Liver (tissue), 9 donors: ENCODE measurements around the gene HECTD2. TPM values are rescaled to one million over a fixed set of nuclear protein-coding genes. Genes with fewer than 3 reads are reported as not detected.

Experiments
- DNase-seq: peaks from one replicate; pipeline ENCODE4 v3.0.0-alpha.2; 2017; ENCODE audit warnings: low spot score
- H3K27ac ChIP-seq, 2 donors: one replicate each; pipeline ENCODE4 v1.7.0; 2013; ENCODE audit warnings: inconsistent platforms in 2 of 2, low read length in 2 of 2, control low read depth in 1 of 2, low read depth in 1 of 2, mild to moderate bottlenecking in 1 of 2
- H3K27me3 ChIP-seq, 4 donors: one replicate each; pipeline versions ENCODE4 v1.6.1 to v1.7.0; 2013; ENCODE audit warnings: low read length in 3 of 4, inconsistent platforms in 1 of 4, mild to moderate bottlenecking in 1 of 4, moderate library complexity in 1 of 4; ENCODE audit not compliant: control insufficient read depth in 4 of 4, insufficient read depth in 4 of 4
- H3K36me3 ChIP-seq, 4 donors: one replicate each; pipeline versions ENCODE4 v1.6.1 to v1.7.0; 2013; ENCODE audit warnings: low read length in 3 of 4, mild to moderate bottlenecking in 3 of 4, low read depth in 1 of 4, moderate library complexity in 1 of 4; ENCODE audit not compliant: control insufficient read depth in 4 of 4, insufficient read depth in 3 of 4
- H3K4me1 ChIP-seq, 4 donors: one replicate each; pipeline versions ENCODE4 v1.6.1 to v1.7.0; 2013; ENCODE audit warnings: low read length in 3 of 4, mild to moderate bottlenecking in 3 of 4, moderate library complexity in 1 of 4; ENCODE audit not compliant: control insufficient read depth in 4 of 4, insufficient read depth in 4 of 4
- H3K4me3 ChIP-seq, 3 donors: one replicate each; pipeline versions ENCODE4 v1.6.1 to v1.7.0; 2013; ENCODE audit warnings: low read length in 3 of 3, control low read depth in 1 of 3, low read depth in 1 of 3, mild to moderate bottlenecking in 1 of 3
- H3K9ac ChIP-seq, 2 donors: one replicate each; pipeline ENCODE4 v1.7.0; 2013; ENCODE audit warnings: low read length in 2 of 2, mild to moderate bottlenecking in 2 of 2, moderate library complexity in 2 of 2, control low read depth in 1 of 2, low read depth in 1 of 2
- H3K9me3 ChIP-seq, 4 donors: one replicate each; pipeline versions ENCODE4 v1.6.1 to v1.7.0; 2013; ENCODE audit warnings: low read length in 3 of 4; ENCODE audit not compliant: control insufficient read depth in 4 of 4
- EGR1 ChIP-seq, 2 donors: IDR thresholded peaks; 2 replicates each; pipeline ENCODE4 v1.6.1; 2016 to 2018; ENCODE audit warnings: antibody characterized with exemption in 2 of 2, low read depth in 2 of 2
- FOXA1 ChIP-seq: IDR thresholded peaks from 2 replicates; pipeline ENCODE4 v1.6.1; 2016; ENCODE audit warnings: antibody characterized with exemption
- FOXA2 ChIP-seq: IDR thresholded peaks from 2 replicates; pipeline ENCODE4 v1.6.1; 2016; ENCODE audit warnings: antibody characterized with exemption
- GABPA ChIP-seq, 2 donors: IDR thresholded peaks in 1 of 2; conservative IDR thresholded peaks in 1 of 2; 2 replicates each; pipeline ENCODE4 v1.6.1; 2016; ENCODE audit warnings: antibody characterized with exemption in 2 of 2, mild to moderate bottlenecking in 1 of 2, moderate library complexity in 1 of 2
- HNF4A ChIP-seq, 2 donors: conservative IDR thresholded peaks; 2 replicates each; pipeline ENCODE4 v1.6.1; 2016; ENCODE audit warnings: antibody characterized with exemption in 2 of 2, mild to moderate bottlenecking in 2 of 2
- HNF4G ChIP-seq: IDR thresholded peaks from 2 replicates; pipeline ENCODE4 v1.6.1; 2016; ENCODE audit warnings: antibody characterized with exemption
- JUND ChIP-seq, 2 donors: IDR thresholded peaks; 2 replicates each; pipeline ENCODE4 v1.6.1; 2016; ENCODE audit warnings: antibody characterized with exemption in 2 of 2
- NR2F2 ChIP-seq: IDR thresholded peaks from 2 replicates; pipeline ENCODE4 v1.6.1; 2016; ENCODE audit warnings: antibody characterized with exemption
- RAD21 ChIP-seq, 2 donors: IDR thresholded peaks; 2 replicates each; pipeline ENCODE4 v1.6.1; 2016; ENCODE audit warnings: antibody characterized with exemption in 2 of 2, mild to moderate bottlenecking in 2 of 2
- RXRA ChIP-seq, 2 donors: IDR thresholded peaks; 2 replicates each; pipeline ENCODE4 v1.6.1; 2017 to 2018; ENCODE audit warnings: antibody characterized with exemption in 2 of 2, mild to moderate bottlenecking in 1 of 2
- SP1 ChIP-seq: IDR thresholded peaks from 2 replicates; pipeline ENCODE4 v1.6.1; 2018; ENCODE audit warnings: antibody characterized with exemption, mild to moderate bottlenecking
- TAF1 ChIP-seq: conservative IDR thresholded peaks from 2 replicates; pipeline ENCODE4 v1.6.1; 2016; ENCODE audit warnings: antibody characterized with exemption, mild to moderate bottlenecking
- YY1 ChIP-seq: IDR thresholded peaks from 2 replicates; pipeline ENCODE4 v1.6.1; 2016; ENCODE audit warnings: antibody characterized with exemption, mild to moderate bottlenecking
- WGBS: extraction: QIAGEN DNeasy Blood & Tissue Kit; methylation state at CpG from one replicate; pipeline ENCODE4 v1.1.7; 2013; 5-methylcytosine and 5-hydroxymethylcytosine counted together
- polyA plus RNA-seq, 2 donors: library from polyadenylated mRNA; stranded (reverse) in 1 of 2; unstranded in 1 of 2; fragments of 200-250 nt in 1 of 2; fragments of >200 nt in 1 of 2; fragmentation: Nextera tagmentation in 1 of 2; extraction: Ambion mirVana in 1 of 2; gene quantifications; one replicate each; pipeline versions ENCODE4 v1.2.1 to v1.2.3, GENCODE V29; 2013 to 2015
- total RNA-seq, 2 donors: library from RNA; depleted of rRNA; stranded (reverse); fragments of >200 nt; gene quantifications; one replicate each; pipeline ENCODE4 v1.2.3, GENCODE V29; 2014
- TF ChIP-seq, protein P1 (sequence below): IDR thresholded peaks from 2 replicates; pipeline ENCODE4 v1.6.1; 2016; ENCODE audit warnings: antibody characterized with exemption
- TF ChIP-seq, protein P2 (sequence below): IDR thresholded peaks from 2 replicates; pipeline ENCODE4 v1.6.1; 2016; ENCODE audit warnings: antibody characterized with exemption, mild to moderate bottlenecking
- TF ChIP-seq, protein P3 (sequence below): IDR thresholded peaks from 2 replicates; pipeline ENCODE4 v1.6.1; 2016; ENCODE audit warnings: antibody characterized with exemption
- donor health status: healthy.
- donor health status: healthy.
- donor health status: healthy.
- donor health status: healthy.
- donor health status: healthy.

The HECTD2 gene
- total and polyA plus RNA-seq, 4 donors: 1.0 to 5.0 (median 3.2) TPM

DNA sequence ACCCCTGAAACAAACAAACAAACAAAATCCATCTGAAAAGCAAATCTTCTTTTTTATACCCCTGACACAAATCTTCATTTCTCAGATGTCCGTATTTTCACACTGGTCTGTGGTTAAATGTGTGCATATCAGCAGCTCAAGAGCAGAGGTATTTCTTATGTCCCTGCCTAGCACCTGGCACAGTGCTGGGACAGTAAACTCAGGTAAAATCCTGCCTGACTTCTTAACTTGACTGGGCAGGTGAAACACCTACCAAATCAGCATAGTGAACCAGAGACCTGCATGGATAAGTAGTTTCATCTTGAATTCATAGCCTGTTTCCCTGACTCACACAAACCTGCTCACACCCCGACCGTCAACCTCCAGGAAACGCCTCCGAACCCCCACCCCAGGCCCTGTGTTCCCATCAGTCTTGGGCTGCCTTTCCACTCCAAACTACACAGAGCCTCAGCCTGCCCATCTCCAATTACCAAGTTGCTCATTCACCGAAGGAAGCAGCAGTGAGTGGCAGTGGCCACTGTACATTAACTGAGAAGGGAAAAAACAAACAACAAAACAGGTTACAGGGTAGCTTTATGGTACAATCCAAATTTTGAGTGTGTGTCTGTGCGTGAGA, 109.9 kb downstream of the HECTD2 start:
- no peak overlapping the region for H3K9ac ChIP-seq
- peaks cover 0 to 8% (median 3%) of the 10 kb centered on the region in 4 donors for H3K4me1 ChIP-seq
- no peaks in the 10 kb centered on the region for H3K36me3 ChIP-seq
- no peak overlapping the region for H3K27ac ChIP-seq
- WGBS: 85% methylated on average over 7 of the region's 7 CpGs
- H3K9me3 ChIP-seq: peaks cover 0 to 8% (median 0%) of the 10 kb centered on the region in 4 donors
- H3K27me3 ChIP-seq: no peaks in the 10 kb centered on the region
- DNase-seq: no peak
- TF ChIP-seq FOXA2: no peak
- TF ChIP-seq RAD21 (IDR thresholded peaks at IDR 0.05): no peak
- TF ChIP-seq SP1: no peak
- TF ChIP-seq GABPA (IDR thresholded peaks at IDR 0.05 in 1 of 2, conservative IDR thresholded peaks at IDR 0.05 in 1 of 2): no peak
- TF ChIP-seq, protein P1, sequence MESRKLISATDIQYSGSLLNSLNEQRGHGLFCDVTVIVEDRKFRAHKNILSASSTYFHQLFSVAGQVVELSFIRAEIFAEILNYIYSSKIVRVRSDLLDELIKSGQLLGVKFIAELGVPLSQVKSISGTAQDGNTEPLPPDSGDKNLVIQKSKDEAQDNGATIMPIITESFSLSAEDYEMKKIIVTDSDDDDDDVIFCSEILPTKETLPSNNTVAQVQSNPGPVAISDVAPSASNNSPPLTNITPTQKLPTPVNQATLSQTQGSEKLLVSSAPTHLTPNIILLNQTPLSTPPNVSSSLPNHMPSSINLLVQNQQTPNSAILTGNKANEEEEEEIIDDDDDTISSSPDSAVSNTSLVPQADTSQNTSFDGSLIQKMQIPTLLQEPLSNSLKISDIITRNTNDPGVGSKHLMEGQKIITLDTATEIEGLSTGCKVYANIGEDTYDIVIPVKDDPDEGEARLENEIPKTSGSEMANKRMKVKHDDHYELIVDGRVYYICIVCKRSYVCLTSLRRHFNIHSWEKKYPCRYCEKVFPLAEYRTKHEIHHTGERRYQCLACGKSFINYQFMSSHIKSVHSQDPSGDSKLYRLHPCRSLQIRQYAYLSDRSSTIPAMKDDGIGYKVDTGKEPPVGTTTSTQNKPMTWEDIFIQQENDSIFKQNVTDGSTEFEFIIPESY: no peak
- no peak for TF ChIP-seq EGR1 (IDR thresholded peaks at IDR 0.05; ENCODE audit: low read depth in 2 of 2)
- TF ChIP-seq, protein P2, sequence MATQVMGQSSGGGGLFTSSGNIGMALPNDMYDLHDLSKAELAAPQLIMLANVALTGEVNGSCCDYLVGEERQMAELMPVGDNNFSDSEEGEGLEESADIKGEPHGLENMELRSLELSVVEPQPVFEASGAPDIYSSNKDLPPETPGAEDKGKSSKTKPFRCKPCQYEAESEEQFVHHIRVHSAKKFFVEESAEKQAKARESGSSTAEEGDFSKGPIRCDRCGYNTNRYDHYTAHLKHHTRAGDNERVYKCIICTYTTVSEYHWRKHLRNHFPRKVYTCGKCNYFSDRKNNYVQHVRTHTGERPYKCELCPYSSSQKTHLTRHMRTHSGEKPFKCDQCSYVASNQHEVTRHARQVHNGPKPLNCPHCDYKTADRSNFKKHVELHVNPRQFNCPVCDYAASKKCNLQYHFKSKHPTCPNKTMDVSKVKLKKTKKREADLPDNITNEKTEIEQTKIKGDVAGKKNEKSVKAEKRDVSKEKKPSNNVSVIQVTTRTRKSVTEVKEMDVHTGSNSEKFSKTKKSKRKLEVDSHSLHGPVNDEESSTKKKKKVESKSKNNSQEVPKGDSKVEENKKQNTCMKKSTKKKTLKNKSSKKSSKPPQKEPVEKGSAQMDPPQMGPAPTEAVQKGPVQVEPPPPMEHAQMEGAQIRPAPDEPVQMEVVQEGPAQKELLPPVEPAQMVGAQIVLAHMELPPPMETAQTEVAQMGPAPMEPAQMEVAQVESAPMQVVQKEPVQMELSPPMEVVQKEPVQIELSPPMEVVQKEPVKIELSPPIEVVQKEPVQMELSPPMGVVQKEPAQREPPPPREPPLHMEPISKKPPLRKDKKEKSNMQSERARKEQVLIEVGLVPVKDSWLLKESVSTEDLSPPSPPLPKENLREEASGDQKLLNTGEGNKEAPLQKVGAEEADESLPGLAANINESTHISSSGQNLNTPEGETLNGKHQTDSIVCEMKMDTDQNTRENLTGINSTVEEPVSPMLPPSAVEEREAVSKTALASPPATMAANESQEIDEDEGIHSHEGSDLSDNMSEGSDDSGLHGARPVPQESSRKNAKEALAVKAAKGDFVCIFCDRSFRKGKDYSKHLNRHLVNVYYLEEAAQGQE: no peak
- TF ChIP-seq, protein P3, sequence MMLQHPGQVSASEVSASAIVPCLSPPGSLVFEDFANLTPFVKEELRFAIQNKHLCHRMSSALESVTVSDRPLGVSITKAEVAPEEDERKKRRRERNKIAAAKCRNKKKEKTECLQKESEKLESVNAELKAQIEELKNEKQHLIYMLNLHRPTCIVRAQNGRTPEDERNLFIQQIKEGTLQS: no peak
- TF ChIP-seq JUND (IDR thresholded peaks at IDR 0.05): no peak
- TF ChIP-seq TAF1: no peak
- H3K4me3 ChIP-seq: no peak overlapping the region

DNA sequence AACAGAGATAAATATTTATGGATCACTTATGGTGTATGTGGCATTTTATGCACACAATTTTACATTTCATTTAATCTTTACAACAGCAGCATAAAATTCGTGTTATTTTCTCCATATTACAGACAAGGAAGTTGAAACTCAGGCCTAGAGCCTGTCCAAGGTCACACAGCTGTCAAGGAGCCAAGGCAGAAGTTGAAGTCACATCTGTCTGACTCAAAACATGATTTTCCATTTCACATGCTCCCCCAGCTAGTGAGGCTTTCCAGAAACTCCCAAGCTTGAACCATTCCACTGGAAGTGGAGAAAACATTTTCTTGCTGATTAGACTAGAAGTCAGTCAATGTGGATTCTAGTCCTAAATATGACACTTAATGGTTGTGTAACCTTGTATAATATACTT, 110.5 kb downstream of the HECTD2 start:
- H3K4me3 ChIP-seq: no peak overlapping the region
- no peak for DNase-seq
- H3K9me3 ChIP-seq: peaks cover 0 to 8% (median 0%) of the 10 kb centered on the region in 4 donors
- H3K36me3 ChIP-seq: no peaks in the 10 kb centered on the region
- H3K9ac ChIP-seq: no peak overlapping the region
- no peak for TF ChIP-seq TAF1
- no peak for TF ChIP-seq EGR1 (IDR thresholded peaks at IDR 0.05; ENCODE audit: low read depth in 2 of 2)
- TF ChIP-seq HNF4G: no peak
- no peak for TF ChIP-seq SP1
- TF ChIP-seq HNF4A (conservative IDR thresholded peaks at IDR 0.05): no peak
- TF ChIP-seq FOXA1: no peak
- peak; percentile 13 to 42 for TF ChIP-seq RXRA (IDR thresholded peaks at IDR 0.05)
- TF ChIP-seq NR2F2: peak; percentile 66
- no peak for TF ChIP-seq YY1
- TF ChIP-seq RAD21 (IDR thresholded peaks at IDR 0.05): no peak
- WGBS: 50% methylated on average over 1 of the region's 1 CpG
- H3K27ac ChIP-seq: peak overlapping the region in 1 of 2 donors; percentile 16
- peaks cover 2 to 12% (median 5%) of the 10 kb centered on the region in 4 donors for H3K4me1 ChIP-seq
- no peaks in the 10 kb centered on the region for H3K27me3 ChIP-seq
